NT2/D1 (cell line): ENCODE results near the gene PRKCQ.

Source experiments
- SUZ12 ChIP-seq: IDR thresholded peaks from 2 replicates; pipeline ENCODE4 v1.6.1; 2011; ENCODE audit not compliant: insufficient read length, insufficient read depth; ENCODE audit errors: extremely low read depth
- YY1 ChIP-seq: IDR thresholded peaks from 2 replicates; pipeline ENCODE4 v1.6.1; 2011; ENCODE audit not compliant: insufficient read length, insufficient read depth

DNA sequence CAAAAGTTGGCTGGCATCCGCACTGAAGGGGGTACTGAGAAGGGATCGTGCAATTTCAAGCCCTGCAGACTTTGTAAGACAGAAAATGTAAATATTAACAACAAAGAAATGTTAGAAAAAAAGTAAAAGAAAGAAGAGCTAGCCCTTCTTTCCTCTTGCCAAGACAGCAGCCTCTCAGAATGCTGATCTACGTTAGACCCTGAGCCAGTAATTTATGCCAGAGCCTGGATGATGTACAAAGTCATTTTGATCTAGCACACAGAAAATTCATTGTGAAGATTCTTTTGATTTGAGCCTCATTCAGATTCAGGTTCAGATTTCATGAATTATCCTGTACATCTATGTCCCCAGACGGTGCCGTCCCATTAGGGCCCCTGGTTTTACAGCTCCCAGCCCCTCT, 105.2 kb downstream of the PRKCQ start:
- no peak for TF ChIP-seq SUZ12
- no peak for TF ChIP-seq YY1
